Panc1 (cell line): ENCODE measurements around the gene FAM131B. TPM values are rescaled to one million over a fixed set of nuclear protein-coding genes. Genes with fewer than 3 reads are reported as not detected.

Experiments used
- ATAC-seq: fragments of 200-7000 bp; cut with Tn5 transposase; 2 replicates; pipeline ENCODE4 v1.9.1; 2020; ENCODE audit warnings: mild to moderate bottlenecking, moderate library complexity
- BruUV-seq: library from RNA; stranded (reverse); fragments of 400-500 nt; replicated peaks from 2 replicates; lab custom pipeline; 2021; lab: Mats Ljungman, UMichigan
- CTCF ChIA-PET: fragments of 300-600 bp; sonication (Branson Sonifier 250); formaldehyde crosslinking; loops from one replicate; lab custom pipeline; 2022; ENCODE audit warnings: antibody characterized with exemption; lab: Charles Lee
- POLR2A ChIA-PET: fragments of 300-600 bp; sonication (Branson Sonifier 250); formaldehyde crosslinking; loops from one replicate; lab custom pipeline; 2022; ENCODE audit warnings: antibody characterized with exemption; lab: Charles Lee
- DNase-seq: peaks from one replicate; pipeline ENCODE4 v3.0.0-alpha.2; 2010; ENCODE audit warnings: low read depth, low spot score
- H3K27ac ChIP-seq: 2 replicates; pipeline ENCODE4 v1.5.1; 2011; ENCODE audit warnings: mild to moderate bottlenecking, low read length, inconsistent platforms
- H3K27me3 ChIP-seq: fragments of 200-500 bp; sonication (Bioruptor generic); 2 replicates; pipeline ENCODE4 v1.6.0; 2014; ENCODE audit warnings: low read length, inconsistent platforms; ENCODE audit not compliant: control insufficient read depth, insufficient read depth
- H3K36me3 ChIP-seq: fragments of 200-500 bp; sonication (Bioruptor generic); 2 replicates; pipeline ENCODE4 v1.5.1; 2014; ENCODE audit warnings: inconsistent platforms, mild to moderate bottlenecking, low read length, moderate library complexity; ENCODE audit not compliant: control insufficient read depth, insufficient read depth
- H3K4me1 ChIP-seq: 2 replicates; pipeline ENCODE4 v1.5.1; 2011; ENCODE audit warnings: inconsistent platforms, mild to moderate bottlenecking, low read length, moderate library complexity; ENCODE audit not compliant: control insufficient read depth, insufficient read depth
- H3K4me3 ChIP-seq, 2 experiments: 2 replicates each; pipeline ENCODE4 v1.5.1; 2011 to 2012; ENCODE audit warnings: low read depth in 2 of 2, low read length in 2 of 2, mild to moderate bottlenecking in 2 of 2, inconsistent platforms in 1 of 2, moderate library complexity in 1 of 2
- H3K9me3 ChIP-seq: fragments of 200-500 bp; sonication (Bioruptor generic); 2 replicates; pipeline ENCODE4 v1.5.1; 2014; ENCODE audit warnings: low read depth, mild to moderate bottlenecking, inconsistent platforms, low read length, moderate library complexity; ENCODE audit not compliant: control insufficient read depth, insufficient read depth
- CTCF ChIP-seq: fragments of 450-650 bp; IDR thresholded peaks from 2 replicates; pipeline ENCODE4 v1.5.1; 2017; ENCODE audit warnings: mild to moderate bottlenecking
- POLR2AphosphoS5 ChIP-seq: IDR thresholded peaks from 2 replicates; pipeline ENCODE4 v1.6.1; 2012; ENCODE audit warnings: mild to moderate bottlenecking, low read depth, low read length, moderate library complexity
- REST ChIP-seq, 2 experiments: IDR thresholded peaks; 2 replicates each; pipeline ENCODE4 v1.6.1; 2011 to 2012; ENCODE audit warnings: low read depth in 2 of 2, control low read depth in 1 of 2, low read length in 1 of 2, mild to moderate bottlenecking in 1 of 2, moderate library complexity in 1 of 2; ENCODE audit not compliant: insufficient read depth in 1 of 2
- SIN3A ChIP-seq: IDR thresholded peaks from 2 replicates; pipeline ENCODE4 v1.6.1; 2012; ENCODE audit warnings: low read depth, mild to moderate bottlenecking, low read length, moderate library complexity, borderline replicate concordance; ENCODE audit not compliant: insufficient read depth
- TCF7L2 ChIP-seq: IDR thresholded peaks from 2 replicates; pipeline ENCODE4 v1.6.1; 2011; ENCODE audit warnings: mild to moderate bottlenecking, low read depth, low read length, inconsistent platforms
- in situ Hi-C: cut with HindIII; loops from 2 replicates; pipeline ENCODE4 v1.10.0; 2016; ENCODE audit warnings: low sequenced_read_pairs, low pct_unique_long_range_greater_than_20kb
- intact Hi-C: fragments of 100-400 bp; cut with micrococcal nuclease; formaldehyde crosslinking; loops from one replicate; pipeline ENCODE4 v1.10.0; 2022; ENCODE audit not compliant: unreplicated experiment
- total RNA-seq: library from RNA; stranded (reverse); gene quantifications from one replicate; pipeline ENCODE4 v1.2.1, GENCODE V29; 2021; ENCODE audit not compliant: unreplicated experiment

FAM131B gene
- total RNA-seq, 1 experiment from 2014 or later, result 1.5 TPM

- ATAC-seq (no peak), DNase-seq (no peak)
- TF ChIP-seq TCF7L2 (no peak), CTCF (no peak), REST (IDR thresholded peaks at IDR 0.05; ENCODE audit: insufficient read depth in 1 of 2, low read depth in 2 of 2, low read length in 1 of 2) (no peak), SIN3A (no peak), POLR2AphosphoS5 (no peak)
- H3K4me3 ChIP-seq, result no peak overlapping the region
- CTCF ChIA-PET, result no interaction called here
- in situ Hi-C loops (no loop called here), intact Hi-C loops (no loop called here)
- BruUV-seq, result no TSS peak
- no peaks in the 10 kb centered on the region for H3K4me1 ChIP-seq
- H3K27me3 ChIP-seq, result no peaks in the 10 kb centered on the region
- H3K36me3 ChIP-seq, result no peaks in the 10 kb centered on the region; the same call in 1 of the 2 replicates
- no peaks in the 10 kb centered on the region for H3K9me3 ChIP-seq
- POLR2A ChIA-PET, result no interaction called here
- H3K27ac ChIP-seq, result no peak overlapping the region
Measured at GRCh38 chr7:143390104-143390772, 27.7 kb upstream of the FAM131B start.

- Histone ChIP-seq H3K27ac (no peak overlapping the region), H3K27me3 (no peaks in the 10 kb centered on the region), H3K4me3 (no peak overlapping the region), H3K4me1 (no peaks in the 10 kb centered on the region), H3K9me3 (no peaks in the 10 kb centered on the region), H3K36me3 (no peaks in the 10 kb centered on the region; the same call in 1 of the 2 replicates)
- in situ Hi-C loops, result no loop called here
- DNase-seq (no peak), ATAC-seq (no peak)
- ChIA-PET CTCF (no interaction called here), POLR2A (no interaction called here)
- intact Hi-C loops, result no loop called here
- no TSS peak for BruUV-seq
- TF ChIP-seq CTCF, result no peak
- TF ChIP-seq TCF7L2, result no peak
- TF ChIP-seq SIN3A, result no peak
- TF ChIP-seq REST (IDR thresholded peaks at IDR 0.05; ENCODE audit: insufficient read depth in 1 of 2, low read depth in 2 of 2, low read length in 1 of 2), result no peak
- TF ChIP-seq POLR2AphosphoS5, result no peak
Measured at GRCh38 chr7:143389316-143390103, 27.0 kb upstream of the FAM131B start.
